Spinal cord (tissue), 10 donors: ENCODE results near the gene LGR6. TPM values are rescaled to one million over a fixed set of nuclear protein-coding genes. Genes with fewer than 3 reads are reported as not detected.
"Not testable (repeated sequence)": the region's sequence is repeated elsewhere in the genome, so short reads cannot be mapped to it uniquely, and the experiment has no call there.

Experiments used
- DNase-seq, 6 donors: peaks; one replicate each; pipeline versions ENCODE4 v3.0.0 to v3.0.0-alpha.2; 2013 to 2015; ENCODE audit warnings: low spot score in 6 of 6, low read depth in 4 of 6
- H3K27ac ChIP-seq: one replicate; pipeline ENCODE4 v1.5.1; 2013; ENCODE audit warnings: low read depth, low read length, control low read depth
- H3K27me3 ChIP-seq: one replicate; pipeline ENCODE4 v1.6.1; 2013; ENCODE audit warnings: low read length; ENCODE audit not compliant: control insufficient read depth, insufficient read depth
- H3K36me3 ChIP-seq: one replicate; pipeline ENCODE4 v1.6.1; 2013; ENCODE audit warnings: low read length; ENCODE audit not compliant: control insufficient read depth, insufficient read depth
- H3K4me1 ChIP-seq: one replicate; pipeline ENCODE4 v1.6.1; 2013; ENCODE audit warnings: low read length; ENCODE audit not compliant: control insufficient read depth, insufficient read depth
- H3K4me3 ChIP-seq: one replicate; pipeline ENCODE4 v1.5.1; 2013; ENCODE audit warnings: low read depth, low read length, control low read depth
- H3K9me3 ChIP-seq: one replicate; pipeline ENCODE4 v1.6.1; 2013; ENCODE audit warnings: low read length; ENCODE audit not compliant: control insufficient read depth, insufficient read depth
- WGBS: methylation state at CpG from one replicate; pipeline ENCODE4 v1.1.5; 2013; ENCODE audit warnings: missing lambda C conversion rate; ENCODE audit not compliant: insufficient coverage; 5-methylcytosine and 5-hydroxymethylcytosine counted together
- polyA plus RNA-seq, 2 donors: library from polyadenylated mRNA; unstranded; fragments of 120-200 nt; gene quantifications; one replicate each; pipeline ENCODE4 v1.2.1, GENCODE V29; 2013; ENCODE audit not compliant: insufficient read length in 2 of 2
- total RNA-seq, 2 donors: library from RNA; depleted of rRNA in 1 of 2; stranded (reverse); fragments of 120-200 nt in 1 of 2; fragments of >200 nt in 1 of 2; gene quantifications; one replicate each; pipeline versions ENCODE4 v1.2.3 to v1.2.4, GENCODE V29; 2013 to 2014
- donor health status: healthy.

LGR6 gene
- total and polyA plus RNA-seq, 4 donors, result 1.0 to 6.1 (median 3.7) TPM

DNA sequence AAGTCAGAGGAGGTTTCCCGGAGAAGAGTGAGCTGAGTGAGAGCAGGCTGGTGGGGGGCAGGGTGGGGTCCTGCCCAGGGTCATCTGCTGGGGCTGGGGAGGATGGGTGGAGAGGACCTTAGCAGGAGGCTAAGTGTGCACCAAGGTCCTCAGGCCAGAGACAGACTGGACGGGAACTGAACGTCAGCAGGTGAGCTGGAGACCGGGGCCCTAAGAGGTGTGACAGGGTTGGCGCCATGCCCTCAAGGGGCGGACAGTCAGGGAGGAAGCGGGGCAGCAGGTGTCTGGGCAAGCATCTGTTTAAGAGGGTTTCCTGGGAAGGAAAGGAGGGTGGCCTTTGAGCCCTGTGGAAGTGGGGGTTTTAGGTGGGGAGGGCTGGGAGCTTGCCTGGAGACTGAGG, 19.6 kb upstream of the LGR6 start:
- Histone ChIP-seq H3K4me1 (peaks cover 3% of the 10 kb centered on the region), H3K9me3 (no peaks in the 10 kb centered on the region), H3K27me3 (no peaks in the 10 kb centered on the region), H3K36me3 (no peaks in the 10 kb centered on the region), H3K27ac (no peak overlapping the region), H3K4me3 (no peak overlapping the region)
- no peak for DNase-seq
- WGBS, result 79% methylated on average over 7 of the region's 7 CpGs

DNA sequence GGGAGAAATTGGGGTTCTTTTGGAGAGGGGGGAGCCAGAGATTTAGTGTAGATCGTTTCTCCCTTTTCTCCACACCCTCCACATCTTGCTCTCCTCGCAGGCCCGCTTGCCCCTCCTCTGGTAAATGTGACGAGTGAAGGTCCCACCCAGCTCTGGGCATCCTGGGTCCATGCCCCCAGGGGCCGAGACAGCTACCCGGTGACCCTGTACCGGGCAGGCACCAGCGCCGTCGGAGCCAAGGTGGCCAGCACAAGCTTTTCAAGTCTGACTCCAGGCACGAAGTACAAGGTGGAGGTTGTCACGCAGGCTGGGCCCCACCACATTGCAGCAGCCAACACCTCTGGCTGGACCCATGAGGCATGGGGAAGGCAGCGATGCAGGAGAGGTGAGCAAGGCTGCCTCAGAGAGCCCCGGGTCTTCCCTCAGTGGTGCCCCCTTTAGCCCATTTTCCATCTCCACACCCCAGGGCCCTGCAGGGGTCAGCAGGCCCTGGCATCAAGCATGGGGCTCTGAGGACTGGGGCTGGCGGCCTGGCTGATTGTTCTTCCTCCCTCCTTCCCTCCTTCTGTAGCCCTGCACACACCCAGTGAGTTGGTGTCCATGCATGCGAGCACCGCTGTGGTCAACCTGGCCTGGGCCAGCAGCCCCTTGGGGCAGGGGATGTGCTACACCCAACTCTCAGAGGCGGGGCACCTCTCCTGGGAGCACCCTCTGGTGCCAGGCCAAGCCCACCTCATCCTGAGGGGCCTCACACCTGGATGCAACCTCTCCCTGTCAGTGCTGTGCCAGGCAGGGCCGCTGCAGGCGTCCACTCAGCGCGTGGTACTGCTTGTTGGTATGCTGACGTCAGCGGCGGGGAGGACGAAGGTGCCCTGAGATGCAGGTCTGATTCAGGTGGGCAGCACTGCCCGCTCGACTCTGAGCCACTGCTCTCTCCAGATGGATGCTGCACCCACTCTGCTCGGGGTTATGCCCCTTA, 16.4 kb upstream of the LGR6 start:
- H3K36me3 ChIP-seq, result no peaks in the 10 kb centered on the region
- H3K27ac ChIP-seq, result no peak overlapping the region
- DNase-seq, result no peak
- H3K9me3 ChIP-seq, result no peaks in the 10 kb centered on the region
- H3K4me3 ChIP-seq, result no peak overlapping the region
- no peaks in the 10 kb centered on the region for H3K27me3 ChIP-seq
- WGBS, result 90% methylated on average over 28 of the region's 29 CpGs
- no peaks in the 10 kb centered on the region for H3K4me1 ChIP-seq

DNA sequence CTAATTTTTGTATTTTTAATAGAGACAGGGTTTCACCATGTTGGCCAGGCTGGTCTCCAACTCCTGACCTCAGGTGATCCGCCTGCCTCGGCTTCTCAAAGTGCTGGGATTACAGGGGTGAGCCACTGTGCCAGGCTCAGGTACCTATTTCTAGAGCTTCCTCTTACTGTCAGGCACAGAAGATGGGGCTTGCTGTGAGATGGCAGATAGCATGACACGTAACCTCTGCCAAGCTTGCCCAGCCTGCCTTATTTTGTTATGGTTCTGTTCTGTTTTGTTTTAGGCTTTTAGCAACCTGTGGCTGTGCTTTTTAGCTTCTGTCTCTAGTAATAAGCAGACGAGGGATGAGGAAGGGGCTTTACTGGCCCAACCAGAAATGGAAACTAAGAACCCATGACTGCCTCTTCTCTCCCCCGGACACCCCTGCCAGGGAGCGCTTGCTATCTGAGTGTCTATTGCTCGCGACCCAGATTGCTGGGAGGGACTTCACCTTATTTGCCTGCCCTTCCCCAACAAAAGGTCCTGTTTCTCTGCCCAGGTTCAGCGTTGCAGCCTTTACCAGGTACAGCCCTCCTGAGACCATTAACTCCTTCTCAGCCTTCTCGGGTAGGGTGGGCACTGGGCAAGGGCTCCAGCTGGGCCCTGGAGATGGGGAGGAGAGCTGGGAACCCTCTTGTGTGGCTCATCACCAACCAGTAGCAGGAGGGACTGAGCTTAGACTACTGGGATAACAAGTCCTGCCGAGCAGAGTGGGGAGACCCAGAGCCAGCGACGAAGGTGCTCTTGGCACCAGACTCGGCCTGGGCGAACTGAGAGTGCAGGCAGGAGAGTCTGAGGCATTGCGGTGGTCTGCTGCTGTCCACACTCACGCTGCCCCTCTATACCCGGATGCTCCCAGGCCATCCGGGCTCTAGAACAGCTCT, 13.5 kb upstream of the LGR6 start:
- no peaks in the 10 kb centered on the region for H3K9me3 ChIP-seq
- H3K36me3 ChIP-seq, result no peaks in the 10 kb centered on the region
- DNase-seq, result no peak
- H3K27me3 ChIP-seq, result no peaks in the 10 kb centered on the region
- H3K4me1 ChIP-seq, result peaks cover 7% of the 10 kb centered on the region
- H3K27ac ChIP-seq, result no peak overlapping the region
- H3K4me3 ChIP-seq, result no peak overlapping the region
- WGBS, result 84% methylated on average over 13 of the region's 19 CpGs

DNA sequence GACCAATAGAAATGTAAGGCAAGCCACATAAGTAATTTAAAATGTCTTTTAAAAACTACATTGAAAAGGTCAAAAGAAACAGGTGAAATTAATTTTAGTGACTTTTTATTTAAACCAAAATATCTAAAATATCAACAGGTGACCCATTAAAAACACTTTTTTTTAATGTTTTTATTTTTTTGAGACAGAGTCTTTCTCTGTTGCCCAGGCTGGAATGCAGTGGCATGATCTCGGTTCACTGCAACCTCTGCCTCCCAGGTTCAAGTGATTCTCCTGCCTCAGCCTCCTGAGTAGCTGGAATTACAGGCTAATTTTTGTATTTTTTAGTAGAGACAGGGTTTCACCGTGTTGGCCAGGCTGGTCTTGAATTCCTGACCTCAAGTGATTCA, 12.9 kb upstream of the LGR6 start:
- H3K27me3 ChIP-seq, H3K4me1 ChIP-seq, DNase-seq, H3K27ac ChIP-seq, H3K36me3 ChIP-seq, H3K4me3 ChIP-seq, H3K9me3 ChIP-seq: not testable (repeated sequence)
- 59% methylated on average over 2 of the region's 2 CpGs for WGBS

- Histone ChIP-seq H3K4me3 (no peak overlapping the region), H3K4me1 (peaks cover 11% of the 10 kb centered on the region), H3K27me3 (no peaks in the 10 kb centered on the region), H3K36me3 (no peaks in the 10 kb centered on the region), H3K9me3 (no peaks in the 10 kb centered on the region), H3K27ac (no peak overlapping the region)
- 88% methylated on average over 5 of the region's 7 CpGs for WGBS
- DNase-seq, result no peak
Measured at GRCh38 chr1:202181586-202181985, 12.0 kb upstream of the LGR6 start.

DNA sequence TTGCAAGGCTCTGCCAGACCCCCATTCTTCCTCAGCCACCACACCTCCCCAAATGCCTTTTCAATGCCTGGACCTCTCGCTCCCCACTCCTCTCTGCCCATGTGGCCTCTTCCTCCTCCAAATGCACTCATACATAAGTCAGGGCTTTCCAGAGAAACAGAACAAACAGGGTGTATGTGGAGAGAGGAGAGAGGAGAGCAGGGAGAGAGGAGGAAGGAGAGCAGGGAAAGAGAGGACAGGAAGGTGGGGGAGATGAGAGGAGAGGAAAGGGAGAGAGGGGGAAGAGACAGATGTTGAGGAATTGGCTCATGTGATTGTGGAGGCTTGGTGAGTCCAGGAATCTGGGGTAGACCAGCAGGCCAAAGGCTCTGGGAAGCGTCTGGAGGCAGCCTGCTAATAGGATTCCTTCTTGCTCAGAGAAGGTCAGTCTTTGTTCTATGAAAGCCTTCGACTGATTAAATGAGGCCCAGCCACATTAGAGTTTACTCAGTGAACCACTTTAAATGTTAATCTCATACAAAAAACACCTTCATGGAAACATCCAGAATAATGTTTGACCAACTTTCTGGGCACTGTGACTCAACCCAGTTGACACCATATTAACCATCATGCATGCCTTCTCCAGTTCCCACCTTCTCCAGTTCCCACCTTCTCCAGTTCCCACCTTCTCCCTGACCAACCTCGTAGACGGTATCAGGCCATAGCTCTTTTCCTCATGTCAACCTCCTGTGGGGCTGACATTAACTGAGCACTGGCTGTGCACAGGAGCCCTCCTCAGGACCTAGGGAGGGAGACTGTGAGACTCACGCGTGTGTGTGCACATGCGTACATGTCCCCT, 11.3 kb upstream of the LGR6 start:
- peaks cover 17% of the 10 kb centered on the region for H3K4me1 ChIP-seq
- WGBS, result 87% methylated on average over 3 of the region's 8 CpGs

GRCh38 chr1:202184750-202185460, 8.7 kb upstream of the LGR6 start:
- peak; percentile 40 to 94 (median 66) for DNase-seq
- Histone ChIP-seq H3K27me3 (no peaks in the 10 kb centered on the region), H3K4me3 (no peak overlapping the region), H3K4me1 (peaks cover 21% of the 10 kb centered on the region), H3K9me3 (no peaks in the 10 kb centered on the region), H3K36me3 (peaks cover 2% of the 10 kb centered on the region), H3K27ac (no peak overlapping the region)
- WGBS, result 20% methylated on average over 19 of the region's 19 CpGs

More for the DNA sequence above, 11.3 kb upstream of the LGR6 start:
- Histone ChIP-seq H3K27me3 (no peaks in the 10 kb centered on the region), H3K4me3 (no peak overlapping the region), H3K27ac (no peak overlapping the region), H3K36me3 (peaks cover 2% of the 10 kb centered on the region), H3K9me3 (no peaks in the 10 kb centered on the region)
- DNase-seq, result no peak

GRCh38 chr1:202186327-202186726, 7.3 kb upstream of the LGR6 start:
- H3K4me3 ChIP-seq, result no peak overlapping the region
- WGBS, result 75% methylated on average over 7 of the region's 7 CpGs
- no peaks in the 10 kb centered on the region for H3K9me3 ChIP-seq
- peak in 1 of 6 donors; percentile 10 for DNase-seq
- no peak overlapping the region for H3K27ac ChIP-seq
- peaks cover 21% of the 10 kb centered on the region for H3K4me1 ChIP-seq
- no peaks in the 10 kb centered on the region for H3K27me3 ChIP-seq
- peaks cover 2% of the 10 kb centered on the region for H3K36me3 ChIP-seq
